Small intestine (tissue), 7 donors: ENCODE data around the gene FAM219A. TPM values are rescaled to one million over a fixed set of nuclear protein-coding genes. Genes with fewer than 3 reads are reported as not detected.

ENCODE experiments used
- DNase-seq, 2 donors: peaks; one replicate each; pipeline versions ENCODE4 v3.0.0 to v3.0.0-alpha.2; 2013
- FAIRE-seq: peaks from 2 replicates; lab custom pipeline; 2012; peaks lifted over from hg19 to GRCh38; lab: Jason Lieb, UNC
- H3K27ac ChIP-seq, 3 donors: one replicate each; pipeline ENCODE4 v1.5.1; 2013; ENCODE audit warnings: low read length in 2 of 3, mild to moderate bottlenecking in 2 of 3, control low read depth in 1 of 3, inconsistent platforms in 1 of 3, low read depth in 1 of 3, moderate library complexity in 1 of 3
- H3K27me3 ChIP-seq, 3 donors: one replicate each; pipeline ENCODE4 v1.6.1; 2013; ENCODE audit warnings: low read length in 3 of 3, inconsistent platforms in 1 of 3; ENCODE audit not compliant: control insufficient read depth in 3 of 3, insufficient read depth in 3 of 3
- H3K36me3 ChIP-seq, 3 donors: one replicate each; pipeline ENCODE4 v1.6.1; 2013; ENCODE audit warnings: low read length in 3 of 3, inconsistent platforms in 1 of 3, low read depth in 1 of 3, mild to moderate bottlenecking in 1 of 3, moderate library complexity in 1 of 3; ENCODE audit not compliant: control insufficient read depth in 3 of 3, insufficient read depth in 2 of 3
- H3K4me1 ChIP-seq, 3 donors: one replicate each; pipeline ENCODE4 v1.6.1; 2013; ENCODE audit warnings: low read length in 2 of 3, inconsistent platforms in 1 of 3, low read depth in 1 of 3, mild to moderate bottlenecking in 1 of 3, moderate library complexity in 1 of 3; ENCODE audit not compliant: control insufficient read depth in 3 of 3, insufficient read depth in 2 of 3
- H3K4me3 ChIP-seq, 3 donors: one replicate each; pipeline ENCODE4 v1.5.1; 2013; ENCODE audit warnings: low read length in 3 of 3, control low read depth in 1 of 3, inconsistent platforms in 1 of 3, low read depth in 1 of 3, mild to moderate bottlenecking in 1 of 3, moderate library complexity in 1 of 3
- H3K9me3 ChIP-seq, 2 donors: one replicate each; pipeline ENCODE4 v1.6.1; 2013; ENCODE audit warnings: low read depth in 1 of 2, low read length in 1 of 2; ENCODE audit not compliant: control insufficient read depth in 2 of 2, insufficient read depth in 1 of 2
- WGBS, 3 donors: extraction: QIAGEN DNeasy Blood & Tissue Kit; methylation state at CpG; one replicate each; pipeline ENCODE4 v1.1.7; 2013; 5-methylcytosine and 5-hydroxymethylcytosine counted together
- polyA plus RNA-seq, 4 donors: library from polyadenylated mRNA; stranded (reverse) in 3 of 4; unstranded in 1 of 4; fragments of 200-250 nt in 3 of 4; fragments of 120-200 nt in 1 of 4; gene quantifications; one replicate each; pipeline versions ENCODE4 v1.2.1 to v1.2.3, GENCODE V29; 2013
- donor health status: healthy with polysubstance abuse.
- donor health status: control.
- donor health status: control.
- donor health status: Bipolar disorder and iron deficiency.
- donor health status: healthy.

Gene FAM219A
- polyA plus RNA-seq, 4 donors = 2.7 to 9.0 (median 4.5) TPM

- FAIRE-seq (no peak), DNase-seq (no peak)
- Histone ChIP-seq H3K27ac (no peak overlapping the region), H3K4me3 (no peak overlapping the region), H3K27me3 (no peaks in the 10 kb centered on the region), H3K9me3 (no peaks in the 10 kb centered on the region), H3K4me1 (peaks cover 0 to 25% (median 6%) of the 10 kb centered on the region in 3 donors), H3K36me3 (peaks cover 0 to 14% (median 0%) of the 10 kb centered on the region in 3 donors)
- 88 to 93% (median 92%) methylated on average over 3 of the region's 3 CpGs for WGBS, 3 donors
Observed at GRCh38 chr9:34349324-34349723, 109.0 kb downstream of the FAM219A start.

Other genes starting within 250 kb of the FAM219A start
- 1 to 10 TPM in 2 of 4 donors, under 1 TPM in 2; 0.27 to 2.1 (median 0.98) TPM for gene KIF24, start 129.3 kb downstream of the FAM219A start, polyA plus RNA-seq
- 10 to 100 TPM; 24.9 to 47.3 (median 31.5) TPM for gene NUDT2, start 129.0 kb downstream of the FAM219A start, polyA plus RNA-seq
- gene MYORG, start 81.7 kb downstream of the FAM219A start, polyA plus RNA-seq = 10 to 100 TPM in 3 of 4 donors, 1 to 10 TPM in 1; 9.7 to 83.0 (median 13.7) TPM
- under 1 TPM in 1 of 4 donors, not detected in 3; 0.22 TPM for gene DNAI1, start 235 bp upstream of the FAM219A start, polyA plus RNA-seq
- 1 to 10 TPM; 1.8 to 8.9 (median 5.1) TPM for gene ENHO, start 64.4 kb upstream of the FAM219A start, polyA plus RNA-seq
- gene CNTFR, start 131.2 kb upstream of the FAM219A start, polyA plus RNA-seq = 1 to 10 TPM; 1.1 to 9.3 (median 5.9) TPM
- 10 to 100 TPM; 41.2 to 93.7 (median 72.4) TPM for gene RPP25L, start 153.5 kb upstream of the FAM219A start, polyA plus RNA-seq
- 10 to 100 TPM; 55.7 to 92.9 (median 85.9) TPM for gene DCTN3, start 161.9 kb upstream of the FAM219A start, polyA plus RNA-seq
- under 1 TPM in 2 of 4 donors, not detected in 2; 0.03 to 0.04 TPM for gene ARID3C, start 170.5 kb upstream of the FAM219A start, polyA plus RNA-seq
- 10 to 100 TPM; 41.4 to 88.8 (median 68.5) TPM for gene SIGMAR1, start 179.2 kb upstream of the FAM219A start, polyA plus RNA-seq
- 100 to 1,000 TPM in 1 of 4 donors, 10 to 100 TPM in 3; 37.4 to 106 (median 65.2) TPM for gene GALT, start 188.1 kb upstream of the FAM219A start, polyA plus RNA-seq
- 10 to 100 TPM; 10.3 to 40.0 (median 25.3) TPM for gene IL11RA, start 193.6 kb upstream of the FAM219A start, polyA plus RNA-seq
- gene CCL27, start 204.1 kb upstream of the FAM219A start, polyA plus RNA-seq = under 1 TPM in 3 of 4 donors, not detected in 1; 0.09 to 0.89 (median 0.24) TPM
- 1 to 10 TPM in 2 of 4 donors, not detected in 2; 5.5 to 7.6 TPM for gene CCL19, start 232.7 kb upstream of the FAM219A start, polyA plus RNA-seq